DMS 273 (cell line): ENCODE results near the gene CLCNKB.
"Not testable (repeated sequence)": the region's sequence is repeated elsewhere in the genome, so short reads cannot be mapped to it uniquely, and the experiment has no call there.

ENCODE experiments used
- DNase-seq: peaks from one replicate; lab custom pipeline; 2025; ENCODE audit not compliant: unreplicated experiment; lab: John Stamatoyannopoulos, UW

CLCNKB gene

GRCh38 chr1:16043521-16043920, at the start of gene CLCNKB:
CLCNKB (plus strand) TSS chr1:16043782; CDS start chr1:16044493, 711 bp downstream.
- no peak for DNase-seq

DNA sequence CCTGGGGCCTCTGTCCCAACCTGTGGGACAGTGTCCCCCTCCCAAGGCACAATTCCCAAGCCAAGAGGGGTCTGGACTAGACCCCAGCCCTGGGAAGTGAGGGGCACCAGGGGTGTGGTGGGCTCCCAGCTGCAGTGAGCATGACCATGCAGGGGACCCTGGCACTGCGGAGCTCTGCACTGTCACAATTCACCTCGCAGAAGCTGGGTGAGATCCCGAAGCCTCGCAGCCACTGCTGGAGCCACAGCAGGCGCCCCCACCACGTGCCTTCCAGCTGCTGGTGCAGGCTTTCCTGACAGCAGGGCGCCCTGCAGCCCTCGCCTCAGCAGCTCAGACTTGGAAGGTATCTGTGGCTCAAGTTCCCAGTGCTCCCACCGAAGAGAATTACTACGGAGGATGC, 49.5 kb upstream of the CLCNKB start:
- no peak for DNase-seq

DNA sequence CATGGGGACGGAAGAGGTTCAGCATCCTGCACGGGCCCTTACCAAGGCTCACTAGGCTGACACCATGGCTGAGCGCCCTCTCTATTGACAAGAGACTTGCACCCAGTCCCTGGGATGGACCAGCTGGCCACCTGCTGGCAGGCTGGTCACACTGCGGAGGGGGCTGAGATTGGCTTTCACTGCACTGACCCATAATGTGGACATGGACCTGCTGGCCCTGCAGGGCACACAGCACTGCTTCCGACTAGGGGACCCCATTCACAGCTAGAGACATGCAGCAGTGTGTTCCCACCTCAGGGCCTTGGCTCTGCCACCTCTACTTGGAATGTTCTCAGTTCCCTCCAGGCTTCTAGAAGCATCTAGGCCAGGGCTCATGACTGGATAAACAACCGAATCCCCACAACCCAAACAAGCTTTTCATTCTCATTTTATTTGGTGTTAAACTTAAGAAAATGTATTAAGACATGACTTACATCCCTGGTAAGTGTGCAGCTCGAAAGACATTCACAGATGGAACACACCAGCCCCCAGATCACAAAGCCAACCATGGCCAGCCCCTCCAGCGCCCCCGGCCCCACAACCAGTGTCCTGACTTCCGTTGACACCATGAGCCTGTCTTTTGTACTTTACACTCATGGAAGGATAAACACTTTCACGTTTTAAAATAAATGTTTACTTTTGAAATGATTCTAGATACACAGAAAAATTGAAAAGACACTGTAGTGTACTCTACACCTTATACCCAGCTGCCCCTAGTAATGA, 48.8 kb upstream of the CLCNKB start:
- peak; percentile 65 for DNase-seq

DNA sequence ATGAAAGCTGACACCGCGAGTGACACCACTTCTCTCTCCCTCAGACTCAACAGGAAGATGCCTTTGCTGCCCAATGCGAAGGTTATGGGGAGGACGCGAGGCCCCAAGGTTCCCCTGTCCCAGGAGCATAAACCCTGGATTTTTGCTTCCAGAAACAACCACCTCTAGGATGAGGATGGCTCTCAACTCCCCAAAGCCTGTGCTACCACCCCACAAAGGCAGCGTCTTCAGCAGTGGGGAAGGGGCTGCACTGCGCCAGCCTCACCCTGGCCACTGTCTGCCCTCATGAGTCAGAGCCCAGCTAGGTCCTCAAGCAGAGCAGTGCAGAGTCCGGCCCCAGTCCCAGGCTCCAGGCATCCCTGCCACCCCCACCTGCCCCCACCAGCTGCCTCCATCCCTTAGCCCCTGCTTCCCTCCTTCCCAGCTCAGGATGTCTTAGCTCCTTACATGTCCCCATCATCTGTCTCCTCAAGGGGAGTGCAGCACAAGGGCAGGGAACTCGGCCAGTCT, 46.5 kb upstream of the CLCNKB start:
- DNase-seq: no peak

DNA sequence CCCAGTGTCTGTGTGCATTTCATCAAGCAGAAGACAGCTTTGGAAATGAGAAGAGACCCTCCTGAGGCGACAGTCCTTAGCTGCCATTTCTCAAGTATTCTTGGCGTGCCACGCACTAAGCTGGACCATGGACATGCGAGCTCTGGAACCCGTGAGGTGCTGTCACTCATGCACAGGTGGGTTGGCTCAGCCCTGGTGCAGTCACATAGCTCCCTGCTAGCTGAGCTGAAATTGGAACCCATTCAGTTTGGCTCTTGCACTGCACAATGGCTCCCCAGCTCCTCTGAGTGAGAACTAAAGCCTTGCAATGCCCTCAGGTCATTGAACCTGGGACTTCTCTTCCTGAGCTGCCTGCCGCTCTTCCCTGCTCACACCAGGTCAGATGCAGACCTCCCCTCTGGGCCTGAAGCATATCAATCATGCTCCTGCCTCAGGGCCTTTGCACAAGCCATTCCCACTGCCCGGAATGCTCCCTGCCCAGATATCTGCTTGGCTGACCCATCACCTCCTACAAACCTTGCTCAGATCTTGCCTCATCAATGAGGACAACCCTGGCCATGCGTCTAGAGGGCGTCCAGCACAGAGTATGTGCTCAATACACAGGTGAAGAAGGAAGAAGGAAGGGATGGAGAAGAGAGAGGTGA, 45.8 kb upstream of the CLCNKB start:
- no peak for DNase-seq

DNA sequence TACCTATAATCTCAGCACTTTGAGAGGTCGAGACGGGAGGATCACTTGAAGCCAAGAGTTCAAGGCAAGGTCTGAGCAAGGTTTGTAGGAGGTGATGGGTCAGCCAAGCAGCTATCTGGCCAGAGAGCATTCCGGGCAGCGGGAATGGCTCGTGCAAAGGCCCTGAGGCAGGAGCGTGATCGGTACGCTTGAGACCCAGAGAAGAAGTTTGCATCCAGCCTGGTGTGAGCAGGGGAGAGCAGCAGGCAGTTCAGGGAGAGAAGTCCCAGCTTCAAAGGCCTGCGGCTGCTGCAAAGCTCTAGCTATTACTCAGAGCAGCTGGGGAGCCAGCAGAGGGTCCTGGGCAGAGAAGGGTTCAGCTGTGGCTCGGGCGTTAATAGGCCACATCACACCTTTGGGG, 44.7 kb upstream of the CLCNKB start:
- DNase-seq: no peak

DNA sequence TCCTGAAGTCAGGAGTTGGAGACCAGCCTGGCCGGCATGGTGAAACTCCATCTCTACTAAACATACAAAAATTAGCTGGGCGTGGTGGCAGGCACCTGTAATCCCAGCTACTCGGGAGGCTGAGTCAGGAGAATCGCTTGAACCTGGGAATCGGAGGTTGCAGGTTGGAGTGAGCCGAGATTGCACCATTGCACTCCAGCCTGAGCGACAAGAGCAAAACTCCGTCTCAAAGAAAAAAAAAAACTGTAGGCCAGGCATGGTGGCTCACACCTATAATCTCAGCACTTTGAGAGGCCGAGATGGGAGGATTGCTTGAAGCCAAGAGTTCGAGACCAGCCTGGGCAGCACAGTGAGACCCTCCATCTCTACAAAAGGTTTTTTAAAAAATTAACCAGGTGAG, 42.3 kb upstream of the CLCNKB start:
- DNase-seq: not testable (repeated sequence)

- DNase-seq: no peak
Measured at GRCh38 chr1:16005597-16005996, 38.0 kb upstream of the CLCNKB start.

GRCh38 chr1:16006010-16006409, 37.6 kb upstream of the CLCNKB start:
- DNase-seq: no peak

DNA sequence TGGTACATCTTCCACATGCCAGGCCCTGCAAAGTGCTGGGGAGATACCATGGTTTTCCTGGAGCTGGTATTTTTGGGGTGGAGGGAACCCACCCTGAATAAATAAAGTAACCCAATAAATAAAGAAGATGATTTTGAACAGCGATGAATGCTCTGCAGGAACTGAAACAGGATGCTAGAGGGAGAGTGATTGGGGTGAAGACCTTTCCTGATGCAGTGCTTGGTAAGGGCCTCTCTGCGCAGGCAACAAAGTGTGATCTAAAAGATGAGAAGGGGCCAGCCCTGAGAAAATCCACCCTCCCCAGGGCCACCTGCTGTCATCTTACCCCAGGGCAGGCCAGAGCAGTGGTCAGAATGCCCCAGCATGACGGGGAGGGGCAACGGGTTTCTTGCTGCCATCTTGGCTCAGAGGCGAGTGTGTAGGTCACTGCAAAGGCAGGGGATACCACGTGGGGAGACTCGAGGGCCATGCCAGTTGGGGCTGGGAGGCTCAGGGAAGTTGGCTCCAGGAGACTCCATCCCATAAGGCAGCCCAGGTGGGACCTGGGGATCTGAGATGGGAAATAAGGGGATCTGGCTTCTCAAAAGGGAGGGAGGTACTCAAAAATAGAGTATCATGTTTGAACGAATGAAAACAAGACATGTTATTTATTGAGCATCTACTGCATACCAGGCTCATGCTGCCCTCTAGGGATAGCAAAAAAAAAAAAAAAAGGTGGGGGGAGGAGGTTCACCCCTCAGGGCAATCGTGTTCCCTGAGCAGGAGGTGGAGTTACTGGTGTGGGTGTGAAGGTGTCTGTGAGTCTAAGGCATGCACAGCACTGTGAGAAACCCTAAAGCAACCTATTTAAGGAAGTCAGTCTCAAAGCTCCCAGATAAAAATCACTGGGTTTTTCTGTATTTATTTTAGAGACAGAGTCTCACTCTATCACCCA, 36.8 kb upstream of the CLCNKB start:
- DNase-seq: no peak

- no peak for DNase-seq
Measured at GRCh38 chr1:16007671-16008341, 35.8 kb upstream of the CLCNKB start.

GRCh38 chr1:16009030-16009460, 34.5 kb upstream of the CLCNKB start:
- peak; percentile 89 for DNase-seq

DNA sequence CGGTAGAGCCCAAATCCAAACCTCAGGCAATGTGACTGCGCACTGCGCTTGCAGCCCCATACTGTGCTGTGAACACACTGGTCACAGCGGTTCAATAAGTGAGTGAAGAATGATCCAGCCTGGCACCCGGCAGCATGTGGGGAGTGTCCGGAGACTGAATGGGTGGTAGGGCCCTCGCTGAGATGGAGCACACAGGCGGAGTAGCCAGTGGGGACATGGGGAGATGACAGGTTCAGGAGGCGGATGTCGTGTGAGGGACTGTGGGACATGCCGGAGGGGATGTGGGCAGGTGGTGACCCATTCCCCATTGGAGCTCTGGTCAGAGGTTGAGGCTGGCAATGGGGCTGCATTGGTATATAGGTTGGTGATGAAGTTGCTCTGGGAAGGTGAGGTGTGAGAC, 33.9 kb upstream of the CLCNKB start:
- DNase-seq: no peak

- no peak for DNase-seq
Measured at GRCh38 chr1:16010837-16011236, 32.7 kb upstream of the CLCNKB start.

GRCh38 chr1:16011936-16012589, 31.5 kb upstream of the CLCNKB start:
- DNase-seq: no peak

GRCh38 chr1:16012590-16013219, 30.9 kb upstream of the CLCNKB start:
- peak; percentile 56 for DNase-seq

DNA sequence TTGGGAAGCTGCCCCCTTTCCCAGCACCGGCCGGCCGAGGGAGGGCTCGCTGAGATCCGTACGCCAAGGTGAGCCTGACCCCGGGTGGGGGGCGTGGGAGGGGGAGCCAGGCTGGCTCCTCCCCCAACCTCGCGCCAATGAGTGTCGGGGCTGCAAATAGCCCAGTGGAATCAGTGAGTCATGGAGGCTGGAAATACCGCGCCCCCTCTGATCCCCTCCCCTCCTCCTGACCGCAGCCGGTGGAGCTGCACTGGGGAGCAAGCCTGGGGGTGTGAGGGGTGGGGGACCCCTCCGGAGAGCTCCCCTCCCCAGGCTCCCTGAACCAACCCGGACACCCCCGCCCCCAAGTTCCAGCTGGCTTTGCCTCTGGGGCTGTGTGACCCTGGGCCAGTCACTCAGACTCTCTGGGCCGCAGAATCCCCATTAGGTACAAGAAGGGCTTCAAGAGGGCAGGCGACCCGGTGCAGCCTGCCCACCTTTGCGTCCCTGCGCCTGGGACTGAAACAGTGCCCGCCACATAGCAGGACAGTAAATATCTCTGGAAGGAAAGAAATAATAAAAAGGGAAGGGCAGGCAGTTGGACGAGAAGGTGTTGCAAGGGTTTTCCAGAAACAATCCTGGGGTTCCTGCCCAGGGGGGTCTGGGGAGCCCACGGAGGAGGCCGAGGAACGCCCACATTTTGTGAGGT, 30.2 kb upstream of the CLCNKB start:
- peak; percentile 46 for DNase-seq

GRCh38 chr1:16013908-16014258, 29.7 kb upstream of the CLCNKB start:
- no peak for DNase-seq
